SJCRH30 (cell line): Measurements from ENCODE around the gene TDRD1. TPM values are rescaled to one million over a fixed set of nuclear protein-coding genes. Genes with fewer than 3 reads are reported as not detected.

Source experiments
- DNase-seq, 2 experiments: peaks; one replicate each; pipeline ENCODE4 v3.0.0-alpha.2; 2015 to 2020
- H3K27ac ChIP-seq: fragments of 250-450 bp; sonication (Bioruptor Pico); 2 replicates; pipeline ENCODE4 v1.5.1; 2020; ENCODE audit warnings: mild to moderate bottlenecking, moderate library complexity
- H3K27me3 ChIP-seq: fragments of 250-450 bp; sonication (Bioruptor Pico); 2 replicates; pipeline ENCODE4 v1.5.1; 2020; ENCODE audit warnings: mild to moderate bottlenecking, moderate library complexity
- H3K36me3 ChIP-seq: fragments of 250-450 bp; sonication (Bioruptor Pico); 2 replicates; pipeline ENCODE4 v1.5.1; 2020; ENCODE audit warnings: mild to moderate bottlenecking, moderate library complexity
- H3K4me1 ChIP-seq: fragments of 250-450 bp; sonication (Bioruptor Pico); 2 replicates; pipeline ENCODE4 v1.5.1; 2020; ENCODE audit warnings: mild to moderate bottlenecking, moderate library complexity
- H3K4me3 ChIP-seq: fragments of 250-450 bp; sonication (Bioruptor Pico); 2 replicates; pipeline ENCODE4 v1.5.1; 2020; ENCODE audit warnings: mild to moderate bottlenecking, moderate library complexity
- H3K9me3 ChIP-seq: fragments of 250-450 bp; sonication (Bioruptor Pico); replicated peaks from 2 replicates; pipeline ENCODE4 v1.5.1; 2020; ENCODE audit warnings: mild to moderate bottlenecking, moderate library complexity
- total RNA-seq: library from RNA; depleted of rRNA; stranded (reverse); fragments of >200 nt; shearing (Covaris generic); gene quantifications from 2 replicates; pipeline ENCODE4 v1.2.3, GENCODE V29; 2014

The TDRD1 gene
- total RNA-seq, 1 experiment from 2014 or later, result 0.61 TPM

DNA sequence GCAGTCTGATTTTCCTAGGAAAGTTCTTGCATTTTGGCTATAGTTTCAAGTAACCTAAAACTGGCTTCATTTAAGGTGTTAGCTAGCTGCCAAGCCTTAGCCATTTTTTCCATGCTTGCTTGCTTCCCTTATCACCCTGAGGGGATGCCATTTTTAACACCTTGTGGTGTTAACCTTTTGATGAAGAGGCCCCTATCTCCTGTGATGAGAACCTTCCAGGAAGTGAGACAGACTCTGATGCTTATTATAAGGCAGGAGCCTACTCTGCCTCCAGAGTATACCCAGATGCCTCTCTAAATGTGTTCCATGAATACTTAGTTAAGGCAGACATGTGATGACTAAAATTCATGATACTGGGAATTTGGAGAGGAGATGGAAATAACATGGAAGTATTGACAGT lies 55.0 kb downstream of the TDRD1 start:
- Histone ChIP-seq H3K4me1 (peaks cover 2% of the 10 kb centered on the region; the same call in 1 of the 2 replicates), H3K9me3 (no peaks in the 10 kb centered on the region), H3K27me3 (peaks cover 6% of the 10 kb centered on the region; the same call in 1 of the 2 replicates)

DNA sequence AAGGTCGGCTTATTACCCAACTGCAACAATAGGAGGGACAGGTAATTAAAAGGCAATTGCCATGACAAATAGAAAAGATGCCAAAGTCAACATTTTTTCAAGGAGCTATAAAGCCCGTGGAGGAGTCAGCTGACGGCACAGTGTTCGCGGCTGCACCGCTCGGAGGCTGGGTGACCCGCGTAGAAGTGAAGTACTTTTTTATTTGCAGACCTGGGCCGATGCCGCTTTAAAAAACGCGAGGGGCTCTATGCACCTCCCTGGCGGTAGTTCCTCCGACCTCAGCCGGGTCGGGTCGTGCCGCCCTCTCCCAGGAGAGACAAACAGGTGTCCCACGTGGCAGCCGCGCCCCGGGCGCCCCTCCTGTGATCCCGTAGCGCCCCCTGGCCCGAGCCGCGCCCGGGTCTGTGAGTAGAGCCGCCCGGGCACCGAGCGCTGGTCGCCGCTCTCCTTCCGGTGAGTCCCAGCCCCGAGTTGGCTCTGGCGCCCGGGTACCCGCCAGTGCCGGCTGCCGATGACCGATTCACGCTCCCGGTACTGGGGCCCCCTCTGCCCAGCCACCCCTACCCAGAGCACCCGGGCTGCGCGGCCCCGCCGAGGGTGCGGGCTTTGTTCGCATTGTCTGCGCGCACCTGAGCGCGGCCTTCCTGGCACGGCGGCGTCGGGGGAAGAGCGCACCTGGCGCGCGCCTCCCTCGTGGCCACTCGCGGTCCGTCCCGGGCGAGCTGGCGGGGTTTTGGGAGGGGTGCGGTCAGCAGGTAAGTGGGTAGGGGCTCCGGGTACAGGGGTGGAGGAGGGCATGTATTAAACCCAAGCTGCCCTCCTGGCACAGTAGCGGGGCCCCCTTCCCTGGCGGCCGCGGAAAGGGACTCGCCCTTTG lies 60.2 kb downstream of the TDRD1 start, which contains the start of gene VWA2:
Gene VWA2 (plus strand): TSS at position 138 of the 877 bp plus-strand sequence. CDS start 9,460 bp downstream, outside the sequence.
- Histone ChIP-seq H3K4me1 (no peaks in the 10 kb centered on the region), H3K27me3 (0 out of 2 replicates have a peak, but pooled peaks cover 6% of the 10 kb centered on the region), H3K36me3 (no peaks in the 10 kb centered on the region), H3K4me3 (no peak within 1 kb of the TSS), H3K27ac (no peak within 1 kb of the TSS), H3K9me3 (no peaks in the 10 kb centered on the region)
- DNase-seq, result no peak

More for the DNA sequence above, 55.0 kb downstream of the TDRD1 start:
- Histone ChIP-seq H3K27ac (no peak overlapping the region), H3K36me3 (no peaks in the 10 kb centered on the region), H3K4me3 (no peak overlapping the region)
- no peak for DNase-seq

DNA sequence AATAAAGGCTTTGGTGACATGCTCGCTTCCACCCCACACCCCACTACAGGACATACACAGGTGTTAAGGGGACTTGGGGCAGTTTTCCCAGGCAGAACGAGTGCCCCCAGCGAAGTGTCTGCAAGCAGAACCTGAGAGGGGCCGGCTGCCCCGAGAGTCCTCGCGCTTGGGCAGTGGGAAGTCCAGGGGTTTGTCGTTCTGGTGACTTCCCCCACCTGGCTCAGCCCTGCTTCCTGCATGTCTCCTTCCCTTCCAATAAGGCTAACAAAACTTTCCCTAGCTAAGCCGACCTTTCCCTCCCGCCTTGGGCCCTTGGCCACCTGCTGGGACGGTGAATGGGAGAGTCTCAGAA lies 60.8 kb downstream of the TDRD1 start:
- Histone ChIP-seq H3K9me3 (no peaks in the 10 kb centered on the region), H3K27me3 (0 out of 2 replicates have a peak, but pooled peaks cover 4% of the 10 kb centered on the region), H3K4me1 (0 out of 2 replicates have a peak, but pooled peaks cover 3% of the 10 kb centered on the region), H3K36me3 (no peaks in the 10 kb centered on the region), H3K4me3 (no peak overlapping the region), H3K27ac (no peak overlapping the region)
- no peak for DNase-seq

DNA sequence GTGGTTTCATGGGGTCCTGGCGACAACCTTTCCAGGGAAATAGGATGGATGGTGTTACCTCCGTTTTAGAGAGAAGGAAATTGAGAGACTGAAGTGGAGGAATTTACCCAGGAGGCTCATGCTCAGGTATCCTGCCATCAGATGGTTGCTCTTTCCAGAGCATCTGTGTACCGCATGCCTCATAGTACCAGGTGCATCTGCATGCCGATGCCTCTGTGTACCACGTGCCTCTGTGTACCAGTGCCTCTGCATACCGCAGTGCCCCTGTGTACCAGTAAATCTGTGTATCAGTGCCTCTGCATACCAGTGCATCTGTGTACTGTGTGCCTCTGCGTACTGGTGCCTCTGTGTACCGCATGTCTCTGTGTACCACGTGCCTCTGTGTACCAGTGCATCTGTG lies 63.1 kb downstream of the TDRD1 start:
- H3K4me3 ChIP-seq, result no peak overlapping the region
- peaks cover 11% of the 10 kb centered on the region; the same call in 1 of the 2 replicates for H3K4me1 ChIP-seq
- no peaks in the 10 kb centered on the region for H3K36me3 ChIP-seq
- DNase-seq, result no peak
- no peak overlapping the region for H3K27ac ChIP-seq
- H3K9me3 ChIP-seq, result no peaks in the 10 kb centered on the region
- H3K27me3 ChIP-seq, result 0 out of 2 replicates have a peak, but pooled peaks cover 4% of the 10 kb centered on the region

DNA sequence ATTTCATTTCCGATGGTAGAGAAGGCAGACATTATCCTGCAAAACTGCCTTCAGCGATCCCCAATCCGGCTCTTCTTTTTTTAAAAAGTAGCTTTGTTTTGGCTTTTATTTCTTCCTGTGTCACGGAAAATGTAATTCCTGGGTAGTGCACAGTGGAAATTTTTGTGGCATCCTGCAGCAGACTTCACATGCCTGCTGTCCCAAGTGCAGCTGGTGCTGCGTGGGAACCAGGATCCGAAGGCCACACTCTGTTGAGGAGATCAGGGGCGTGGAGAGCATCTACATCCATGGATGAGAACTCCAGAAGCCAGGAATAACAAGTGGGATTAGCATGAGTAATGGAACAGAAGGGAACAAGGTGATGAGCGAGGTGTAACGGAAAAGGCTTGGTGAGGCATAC lies 64.5 kb downstream of the TDRD1 start:
- no peak overlapping the region for H3K4me3 ChIP-seq
- H3K36me3 ChIP-seq, result no peaks in the 10 kb centered on the region
- peaks cover 11% of the 10 kb centered on the region; the same call in 1 of the 2 replicates for H3K4me1 ChIP-seq
- no peaks in the 10 kb centered on the region for H3K9me3 ChIP-seq
- no peak overlapping the region for H3K27ac ChIP-seq
- no peaks in the 10 kb centered on the region for H3K27me3 ChIP-seq
- no peak for DNase-seq

DNA sequence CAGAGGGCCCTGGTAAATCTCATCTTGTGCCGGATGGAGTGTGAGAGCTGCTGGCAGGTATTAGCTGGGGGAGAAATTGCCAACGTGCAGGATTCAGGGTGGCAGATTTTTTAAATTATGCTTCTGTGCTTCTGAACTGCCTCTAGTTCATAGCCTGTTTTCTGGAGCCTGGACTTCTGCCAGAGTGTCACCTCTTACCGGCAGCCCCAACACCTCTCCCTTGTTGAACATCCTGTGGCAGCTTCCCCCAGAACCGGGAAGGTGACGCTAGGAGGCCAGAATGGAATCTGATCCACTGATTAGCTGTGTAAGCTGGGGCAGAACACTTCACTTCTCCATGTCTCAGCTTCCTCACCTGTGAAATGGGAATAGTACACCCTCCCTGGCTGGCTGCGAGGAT lies 65.0 kb downstream of the TDRD1 start:
- H3K27ac ChIP-seq, result no peak overlapping the region
- H3K9me3 ChIP-seq, result no peaks in the 10 kb centered on the region
- H3K36me3 ChIP-seq, result no peaks in the 10 kb centered on the region
- DNase-seq, result no peak
- no peaks in the 10 kb centered on the region for H3K27me3 ChIP-seq
- H3K4me1 ChIP-seq, result peaks cover 11% of the 10 kb centered on the region; the same call in 1 of the 2 replicates
- no peak overlapping the region for H3K4me3 ChIP-seq

DNA sequence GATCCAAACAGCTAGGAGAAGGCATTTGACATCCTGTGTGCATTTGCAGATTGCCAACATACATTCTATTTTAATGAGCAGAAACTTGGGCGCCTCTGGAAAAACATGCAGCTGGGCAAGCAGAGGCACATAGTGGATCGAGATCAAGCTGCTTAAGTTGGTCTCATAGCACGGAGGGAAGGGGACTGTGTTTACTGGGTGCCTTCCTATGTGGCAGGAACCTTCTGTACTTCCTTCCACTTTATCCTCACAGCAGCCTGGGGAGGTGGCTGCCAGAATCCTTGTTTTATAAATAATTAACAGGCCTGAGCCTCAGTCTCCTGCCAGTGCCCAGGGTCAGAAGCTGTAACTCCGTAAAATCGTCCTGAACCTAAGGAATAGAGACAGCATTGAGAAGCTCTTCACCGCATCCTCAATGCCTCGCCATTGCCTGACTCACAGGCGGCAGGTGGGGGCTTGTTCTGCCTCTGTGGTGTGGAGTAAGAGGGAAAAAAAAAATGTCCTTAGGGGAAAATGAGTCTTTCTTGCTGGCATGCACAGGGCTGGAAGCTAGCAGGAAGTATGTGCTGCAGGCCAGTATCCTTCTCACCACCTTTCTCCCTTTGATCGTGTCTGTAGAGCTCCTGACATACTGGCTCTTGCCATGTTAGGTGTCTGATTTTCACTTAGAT lies 66.1 kb downstream of the TDRD1 start:
- Histone ChIP-seq H3K4me3 (no peak overlapping the region), H3K27me3 (no peaks in the 10 kb centered on the region), H3K36me3 (no peaks in the 10 kb centered on the region), H3K27ac (no peak overlapping the region), H3K9me3 (no peaks in the 10 kb centered on the region), H3K4me1 (peaks cover 15% of the 10 kb centered on the region)
- peak; percentile 23 to 51 for DNase-seq

DNA sequence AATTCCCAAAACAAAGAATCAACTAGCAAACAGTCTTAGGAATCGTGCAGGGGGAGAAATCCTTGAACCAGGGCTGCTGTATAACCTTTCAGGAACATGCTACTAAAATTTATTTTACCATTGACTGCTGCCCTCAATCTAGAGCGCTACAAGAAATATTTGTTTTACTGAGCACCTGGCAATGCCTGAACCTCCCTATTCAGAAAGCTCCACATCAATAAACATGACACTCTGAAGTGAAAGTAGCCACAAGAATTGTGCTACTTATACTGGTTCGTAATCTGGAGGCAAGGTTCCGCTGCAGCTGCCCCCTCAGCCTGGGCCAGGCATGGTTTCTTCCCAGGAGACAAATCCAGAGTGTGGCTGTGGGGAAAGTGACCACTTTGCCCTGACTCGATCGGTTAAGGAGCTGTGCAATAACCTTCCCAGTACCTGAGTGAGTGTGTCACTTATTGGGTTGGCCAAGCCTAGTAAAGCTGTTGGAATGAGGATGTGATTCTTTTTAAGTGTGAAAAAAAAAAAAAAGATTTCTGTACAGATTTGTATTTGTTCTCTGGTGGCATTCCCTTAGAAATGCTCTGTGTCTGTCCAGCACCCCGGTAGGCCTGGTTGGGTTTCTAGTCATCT lies 67.6 kb downstream of the TDRD1 start:
- Histone ChIP-seq H3K9me3 (no peaks in the 10 kb centered on the region), H3K4me3 (no peak overlapping the region), H3K27ac (no peak overlapping the region), H3K27me3 (no peaks in the 10 kb centered on the region), H3K36me3 (no peaks in the 10 kb centered on the region), H3K4me1 (peaks cover 21% of the 10 kb centered on the region)
- DNase-seq, result no peak

DNA sequence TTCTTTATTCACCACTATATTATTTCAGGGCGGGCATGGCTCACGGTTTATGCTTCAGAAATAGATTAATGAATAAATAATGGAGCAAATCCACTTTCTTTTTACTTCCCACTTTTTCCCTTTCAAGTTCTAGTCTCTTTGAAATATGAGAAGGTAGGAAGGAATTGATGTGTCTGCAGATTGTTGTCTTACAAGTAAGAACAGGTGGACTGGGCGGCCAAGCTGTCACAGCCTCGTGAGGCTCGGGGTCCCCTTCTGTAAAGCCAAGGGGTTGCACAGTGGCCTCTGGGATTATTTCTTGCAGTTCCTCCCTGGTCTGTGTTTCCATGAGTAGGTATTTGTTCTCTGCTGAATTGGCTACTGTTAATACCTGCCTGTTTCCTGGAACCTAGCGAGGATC lies 71.1 kb downstream of the TDRD1 start:
- no peak overlapping the region for H3K4me3 ChIP-seq
- H3K9me3 ChIP-seq, result no peaks in the 10 kb centered on the region
- peak; percentile 62 to 75 for DNase-seq
- no peaks in the 10 kb centered on the region for H3K36me3 ChIP-seq
- no peak overlapping the region for H3K27ac ChIP-seq
- peaks cover 15% of the 10 kb centered on the region for H3K4me1 ChIP-seq
- no peaks in the 10 kb centered on the region for H3K27me3 ChIP-seq

DNA sequence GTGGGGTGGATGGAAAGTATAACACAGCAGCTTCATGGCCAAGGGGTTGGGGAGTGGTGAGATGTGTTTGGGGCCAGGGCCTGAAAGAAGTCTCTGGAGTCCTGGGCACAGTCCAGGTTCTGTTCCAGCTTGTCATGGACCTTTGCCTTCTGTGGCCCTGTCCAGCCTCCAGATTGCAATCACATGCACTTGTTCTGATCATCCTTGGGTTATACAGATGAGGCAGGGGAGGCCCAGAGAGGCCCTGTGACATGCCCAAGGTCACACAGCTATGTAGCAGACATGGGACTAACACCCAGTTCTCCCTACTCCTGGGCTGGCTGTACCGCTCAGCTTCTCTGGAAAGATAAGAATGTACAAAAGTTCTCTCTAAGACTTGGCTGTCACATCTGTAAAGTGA lies 71.6 kb downstream of the TDRD1 start:
- Histone ChIP-seq H3K27me3 (no peaks in the 10 kb centered on the region), H3K4me1 (peaks cover 11% of the 10 kb centered on the region), H3K4me3 (no peak overlapping the region), H3K27ac (no peak overlapping the region), H3K9me3 (no peaks in the 10 kb centered on the region), H3K36me3 (no peaks in the 10 kb centered on the region)
- DNase-seq, result no peak

DNA sequence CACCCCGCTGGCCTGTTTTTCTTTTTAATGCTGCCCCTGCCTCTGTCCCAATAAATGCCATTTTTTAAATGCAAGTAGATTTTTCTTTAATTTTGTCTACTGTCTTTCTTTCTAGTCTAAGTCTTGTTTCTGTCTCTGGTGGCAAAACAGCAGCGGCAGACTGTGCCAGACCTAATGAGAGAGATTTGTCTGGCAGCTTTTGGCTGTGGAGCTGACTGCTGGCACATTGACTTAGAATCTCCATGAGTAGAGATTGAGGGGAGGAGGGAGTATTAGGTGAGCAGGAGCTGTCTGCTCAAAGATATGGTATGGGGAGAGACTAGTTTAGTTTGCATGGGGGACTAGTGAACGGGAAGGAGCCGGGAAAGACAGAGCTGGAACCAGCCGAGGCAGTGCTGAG lies 72.9 kb downstream of the TDRD1 start:
- DNase-seq, result no peak
- no peaks in the 10 kb centered on the region for H3K27me3 ChIP-seq
- no peaks in the 10 kb centered on the region for H3K9me3 ChIP-seq
- H3K4me1 ChIP-seq, result peaks cover 16% of the 10 kb centered on the region
- H3K4me3 ChIP-seq, result no peak overlapping the region
- H3K36me3 ChIP-seq, result no peaks in the 10 kb centered on the region
- H3K27ac ChIP-seq, result no peak overlapping the region

DNA sequence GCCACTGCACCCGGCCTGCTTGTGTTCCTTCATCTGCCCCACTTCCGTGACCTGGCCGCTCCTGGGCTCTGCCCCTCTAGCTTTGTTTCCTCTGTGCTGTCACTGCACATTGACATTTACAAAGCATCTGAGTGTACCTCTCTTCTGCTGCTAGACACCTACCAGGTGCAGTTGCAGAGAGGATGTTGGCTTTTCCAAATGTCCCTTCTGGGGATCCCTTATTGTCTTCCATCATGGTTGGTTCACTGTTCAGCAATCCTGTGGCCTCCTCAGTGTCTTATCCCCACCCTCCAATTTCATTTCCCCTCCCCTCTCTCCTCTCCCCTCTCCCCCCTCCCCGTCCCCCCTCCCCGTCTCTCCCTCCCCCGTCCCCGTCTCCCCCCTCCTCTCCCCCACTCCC lies 73.7 kb downstream of the TDRD1 start:
- Histone ChIP-seq H3K27me3 (no peaks in the 10 kb centered on the region), H3K9me3 (no peaks in the 10 kb centered on the region), H3K4me1 (peaks cover 24% of the 10 kb centered on the region), H3K27ac (no peak overlapping the region), H3K36me3 (no peaks in the 10 kb centered on the region), H3K4me3 (no peak overlapping the region)
- no peak for DNase-seq

DNA sequence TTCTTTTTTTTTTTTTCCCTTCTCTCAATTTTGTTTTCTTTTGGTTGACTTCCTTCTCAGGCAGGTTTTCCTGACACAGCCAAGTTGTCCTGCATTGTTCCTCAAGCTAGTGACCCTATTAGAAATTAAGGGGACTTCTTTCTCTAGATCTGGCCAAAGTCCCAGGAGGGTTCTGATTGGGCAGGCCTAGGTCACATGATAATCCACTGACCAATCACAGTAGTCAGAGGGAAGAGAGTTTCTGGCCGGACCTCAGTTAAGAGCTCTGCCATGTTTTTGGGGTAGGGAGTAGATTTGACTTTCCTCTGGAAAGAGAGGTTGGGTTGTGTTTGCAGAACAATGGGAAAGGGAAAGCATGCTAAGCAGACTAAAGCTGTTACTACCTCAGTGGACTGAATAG lies 76.1 kb downstream of the TDRD1 start:
- Histone ChIP-seq H3K9me3 (no peaks in the 10 kb centered on the region), H3K36me3 (no peaks in the 10 kb centered on the region), H3K27ac (no peak overlapping the region), H3K4me1 (peaks cover 27% of the 10 kb centered on the region), H3K4me3 (no peak overlapping the region), H3K27me3 (no peaks in the 10 kb centered on the region)
- DNase-seq, result no peak

DNA sequence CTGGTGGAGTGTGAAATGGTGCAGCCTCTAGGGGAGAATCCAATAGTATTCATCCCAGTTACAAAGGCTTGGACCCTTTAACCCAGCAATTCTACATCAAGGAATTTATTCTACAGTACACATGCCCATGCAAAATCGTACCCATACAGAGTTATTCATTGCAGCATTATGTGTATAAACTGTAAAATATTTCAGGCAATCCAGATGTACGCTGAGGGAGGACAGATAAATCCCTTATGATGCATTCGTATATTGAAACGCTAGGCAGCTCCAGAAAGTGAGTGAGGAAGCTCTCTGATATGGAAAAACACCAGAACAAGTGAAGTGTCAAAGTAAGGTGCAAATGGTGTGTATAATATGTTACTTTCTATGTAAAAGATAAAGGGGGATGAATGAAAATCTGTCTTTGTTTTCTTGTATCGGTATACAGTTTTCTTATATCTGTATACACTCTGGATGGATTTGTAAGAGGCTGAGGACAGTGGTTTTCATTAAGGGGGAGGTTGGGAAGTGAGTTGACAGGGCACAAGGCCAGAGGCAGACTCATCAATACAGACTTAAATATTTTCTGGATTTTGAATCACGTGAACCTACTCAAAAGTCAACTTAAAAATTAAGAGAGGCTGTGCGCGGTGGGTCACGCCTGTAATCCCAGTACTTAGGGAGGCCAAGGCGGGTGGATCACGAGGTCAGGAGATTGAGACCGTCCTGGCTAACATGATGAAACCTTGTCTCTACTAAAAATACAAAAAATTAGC lies 77.0 kb downstream of the TDRD1 start:
- no peak for DNase-seq
- H3K4me1 ChIP-seq, result peaks cover 30% of the 10 kb centered on the region

More for the DNA sequence above, 77.0 kb downstream of the TDRD1 start:
- no peak overlapping the region for H3K27ac ChIP-seq
- no peaks in the 10 kb centered on the region for H3K27me3 ChIP-seq
- H3K4me3 ChIP-seq, result no peak overlapping the region
- no peaks in the 10 kb centered on the region for H3K9me3 ChIP-seq
- H3K36me3 ChIP-seq, result no peaks in the 10 kb centered on the region
